ENCODE data around the gene C2orf81.

C2orf81 gene

GRCh38 chr2:74458938-74459363 lies 37.5 kb upstream of the C2orf81 start:
- peak overlapping the region; percentile 89 for H3K4me3 ChIP-seq (ENCODE audit: low read depth, low read length)
- in situ Hi-C loops (cut with HindIII; ENCODE audit: low sequenced_read_pairs) = no loop called here
- no peak for DNase-seq (ENCODE audit: low read depth, low spot score)
- no peak for TF ChIP-seq CTCF (IDR thresholded peaks at IDR 0.05; ENCODE audit: low read depth, low read length)

GRCh38 chr2:74458132-74458937 lies 36.9 kb upstream of the C2orf81 start, which contains the start of gene WBP1:
TSS of gene WBP1 (plus strand) at chr2:74458438. CDS start at chr2:74458603, 165 bp downstream.
- peak; percentile 100 for DNase-seq (ENCODE audit: low read depth, low spot score)
- H3K4me3 ChIP-seq (ENCODE audit: low read depth, low read length) = peak within 1 kb of the TSS; percentile 89
- TF ChIP-seq CTCF (IDR thresholded peaks at IDR 0.05; ENCODE audit: low read depth, low read length) = no peak
- in situ Hi-C loops (cut with HindIII; ENCODE audit: low sequenced_read_pairs) = no loop called here

- H3K4me3 ChIP-seq (ENCODE audit: low read depth, low read length) = peak overlapping the region; percentile 53
- DNase-seq (ENCODE audit: low read depth, low spot score) = no peak
- TF ChIP-seq CTCF (IDR thresholded peaks at IDR 0.05; ENCODE audit: low read depth, low read length) = no peak
- in situ Hi-C loops (cut with HindIII; ENCODE audit: low sequenced_read_pairs) = no loop called here
These were observed 36.2 kb upstream of the C2orf81 start for GRCh38 chr2:74457549-74458131.

- peak; percentile 41 for DNase-seq (ENCODE audit: low read depth, low spot score)
- TF ChIP-seq CTCF (IDR thresholded peaks at IDR 0.05; ENCODE audit: low read depth, low read length) = no peak
- H3K4me3 ChIP-seq (ENCODE audit: low read depth, low read length) = peak overlapping the region; percentile 53
- in situ Hi-C loops (cut with HindIII; ENCODE audit: low sequenced_read_pairs) = no loop called here
These were observed 35.7 kb upstream of the C2orf81 start for GRCh38 chr2:74457129-74457548.

GRCh38 chr2:74454654-74455511 lies 33.5 kb upstream of the C2orf81 start, which contains the start of gene INO80B:
TSS of gene INO80B (plus strand) at chr2:74455087. CDS start at chr2:74455117, 30 bp downstream.
- H3K4me3 ChIP-seq (ENCODE audit: low read depth, low read length) = peak within 1 kb of the TSS; percentile 85
- in situ Hi-C loops (cut with HindIII; ENCODE audit: low sequenced_read_pairs) = no loop called here
- no peak for TF ChIP-seq CTCF (IDR thresholded peaks at IDR 0.05; ENCODE audit: low read depth, low read length)
- peak; percentile 98 for DNase-seq (ENCODE audit: low read depth, low spot score)

GRCh38 chr2:74450570-74451190 lies 29.3 kb upstream of the C2orf81 start:
- DNase-seq (ENCODE audit: low read depth, low spot score) = no peak
- in situ Hi-C loops (cut with HindIII; ENCODE audit: low sequenced_read_pairs) = no loop called here
- TF ChIP-seq CTCF (IDR thresholded peaks at IDR 0.05; ENCODE audit: low read depth, low read length) = no peak
- no peak overlapping the region for H3K4me3 ChIP-seq (ENCODE audit: low read depth, low read length)
